Transverse colon (tissue), 4 donors: ENCODE data around the gene SERINC5. TPM values are rescaled to one million over a fixed set of nuclear protein-coding genes. Genes with fewer than 3 reads are reported as not detected.
A peak's percentile ranks its signal among the peaks of the same experiment; 100 is the strongest.

ENCODE experiments used
- DNase-seq: peaks from one replicate; pipeline ENCODE4 v3.0.0-alpha.2; 2019
- H3K27ac ChIP-seq, 4 donors: fragments of 200-600 bp; sonication (generic); 2 replicates each; pipeline ENCODE4 v1.5.1; 2016 to 2018; ENCODE audit warnings: inconsistent platforms in 4 of 4
- H3K27me3 ChIP-seq: fragments of 200-600 bp; sonication (generic); 2 replicates; pipeline ENCODE4 v1.5.1; 2017; ENCODE audit warnings: inconsistent platforms
- H3K36me3 ChIP-seq, 4 donors: fragments of 200-600 bp; sonication (generic); 2 replicates each; pipeline ENCODE4 v1.5.1; 2017 to 2019; ENCODE audit warnings: inconsistent platforms in 4 of 4
- H3K4me1 ChIP-seq, 4 donors: fragments of 200-600 bp; sonication (generic); 2 replicates each; pipeline ENCODE4 v1.5.1; 2017 to 2020; ENCODE audit warnings: inconsistent platforms in 4 of 4
- H3K4me3 ChIP-seq, 4 donors: fragments of 200-600 bp; sonication (generic); 1 replicate in 1 of 4; 2 replicates in 3 of 4; pipeline versions ENCODE4 v1.5.1 to v1.6.1; 2017 to 2019; ENCODE audit warnings: inconsistent platforms in 4 of 4
- H3K9me3 ChIP-seq, 2 donors: fragments of 200-600 bp; sonication (generic); 2 replicates each; pipeline ENCODE4 v1.5.1; 2017 to 2019; ENCODE audit warnings: inconsistent platforms in 2 of 2
- CTCF ChIP-seq, 5 experiments: fragments of 200-600 bp in 3 of 5; fragments of 450-650 bp in 2 of 5; sonication (generic) in 3 of 5; IDR thresholded peaks; 1 replicate in 2 of 5; 2 replicates in 3 of 5; pipeline ENCODE4 v1.5.1; 2016 to 2017; ENCODE audit warnings: antibody characterized with exemption in 5 of 5, inconsistent platforms in 3 of 5, mild to moderate bottlenecking in 2 of 5, moderate library complexity in 1 of 5
- EP300 ChIP-seq: sonication (generic); formaldehyde crosslinking; IDR thresholded peaks from one replicate; pipeline ENCODE4 v1.6.1; 2017; ENCODE audit warnings: antibody characterized with exemption, low read depth
- POLR2A ChIP-seq: fragments of 450-650 bp; IDR thresholded peaks from one replicate; pipeline ENCODE4 v1.6.1; 2016; ENCODE audit warnings: antibody characterized with exemption, mild to moderate bottlenecking, moderate library complexity
- POLR2AphosphoS5 ChIP-seq, 3 donors: sonication (generic); formaldehyde crosslinking; IDR thresholded peaks; one replicate each; pipeline ENCODE4 v1.6.1; 2016; ENCODE audit warnings: antibody characterized with exemption in 3 of 3
- WGBS, 2 donors: methylation state at CpG; one replicate each; pipeline ENCODE4 v1.1.5; 2018; ENCODE audit warnings: low coverage in 1 of 2; 5-methylcytosine and 5-hydroxymethylcytosine counted together
- in situ Hi-C, 4 donors: fragments of 200-750 bp; cut with MboI; loops; one replicate each; pipeline versions ENCODE4 v1.15.0 to v1.15.1; 2017; ENCODE audit warnings: low sequenced_read_pairs in 3 of 4, low pct_ligation_motif_present in 1 of 4, low pct_unique_long_range_greater_than_20kb in 1 of 4
- intact Hi-C: fragments of 100-400 bp; cut with DNase I; formaldehyde crosslinking; loops from one replicate; pipeline ENCODE4 v1.15.1; 2023; ENCODE audit warnings: low total_unique reads
- total RNA-seq, 4 donors: library from RNA; depleted of rRNA; stranded (reverse); fragments of >200 nt; gene quantifications; one replicate each; pipeline ENCODE4 v1.1.0, GENCODE V29; 2016

Gene SERINC5
- total RNA-seq, 4 donors from 2014 or later, result 40.6 to 90.4 (median 79.6) TPM

GRCh38 chr5:80212171-80212667 is 43.6 kb downstream of the SERINC5 start:
- Histone ChIP-seq H3K36me3 (no peaks in the 10 kb centered on the region), H3K27ac (peak overlapping the region; percentile 4 to 56 (median 31)), H3K4me3 (no peak overlapping the region), H3K9me3 (no peaks in the 10 kb centered on the region), H3K4me1 (peaks cover 8 to 53% (median 20%) of the 10 kb centered on the region in 4 donors), H3K27me3 (no peaks in the 10 kb centered on the region)
- TF ChIP-seq POLR2A, result no peak
- in situ Hi-C loops, result no loop called here
- intact Hi-C loops, result no loop called here
- DNase-seq, result no peak
- WGBS, 2 donors, result 25 to 48% methylated on average over 1 to 2 of the region's 2 CpGs

GRCh38 chr5:80211327-80211726 is 44.5 kb downstream of the SERINC5 start:
- H3K27ac ChIP-seq, result no peak overlapping the region
- in situ Hi-C loops, result no loop called here
- TF ChIP-seq POLR2AphosphoS5 (IDR thresholded peaks at IDR 0.05) (no peak), EP300 (no peak), POLR2A (no peak), CTCF (IDR thresholded peaks at IDR 0.05) (no peak)
- H3K9me3 ChIP-seq, result no peaks in the 10 kb centered on the region
- H3K36me3 ChIP-seq, result no peaks in the 10 kb centered on the region
- H3K4me1 ChIP-seq, result peaks cover 8 to 59% (median 20%) of the 10 kb centered on the region in 4 donors
- intact Hi-C loops, result no loop called here
- WGBS, 2 donors, result 83% methylated on average over 3 to 4 of the region's 4 CpGs
- no peak for DNase-seq
- H3K27me3 ChIP-seq, result no peaks in the 10 kb centered on the region
- no peak overlapping the region for H3K4me3 ChIP-seq

GRCh38 chr5:80210014-80210413 is 45.8 kb downstream of the SERINC5 start:
- no peaks in the 10 kb centered on the region for H3K27me3 ChIP-seq
- H3K4me1 ChIP-seq, result peaks cover 9 to 62% (median 28%) of the 10 kb centered on the region in 4 donors
- no peaks in the 10 kb centered on the region for H3K36me3 ChIP-seq
- WGBS, 2 donors, result 85 to 88% methylated on average over 5 to 6 of the region's 6 CpGs
- TF ChIP-seq POLR2AphosphoS5 (IDR thresholded peaks at IDR 0.05) (no peak), POLR2A (no peak), EP300 (no peak), CTCF (IDR thresholded peaks at IDR 0.05) (no peak)
- H3K9me3 ChIP-seq, result no peaks in the 10 kb centered on the region
- no peak overlapping the region for H3K27ac ChIP-seq
- intact Hi-C loops (no loop called here), in situ Hi-C loops (no loop called here)
- no peak overlapping the region for H3K4me3 ChIP-seq
- no peak for DNase-seq

GRCh38 chr5:80208381-80208780 is 47.5 kb downstream of the SERINC5 start:
- TF ChIP-seq CTCF (IDR thresholded peaks at IDR 0.05) (no peak), POLR2A (no peak), POLR2AphosphoS5 (IDR thresholded peaks at IDR 0.05) (no peak), EP300 (no peak)
- Histone ChIP-seq H3K27ac (no peak overlapping the region), H3K36me3 (no peaks in the 10 kb centered on the region), H3K4me3 (no peak overlapping the region), H3K27me3 (no peaks in the 10 kb centered on the region), H3K4me1 (peaks cover 9 to 59% (median 26%) of the 10 kb centered on the region in 4 donors), H3K9me3 (no peaks in the 10 kb centered on the region)
- DNase-seq, result no peak
- in situ Hi-C loops, result no loop called here
- 66 to 72% methylated on average over 4 of the region's 4 CpGs for WGBS, 2 donors
- intact Hi-C loops, result no loop called here

- intact Hi-C loops, result no loop called here
- no peaks in the 10 kb centered on the region for H3K36me3 ChIP-seq
- H3K4me1 ChIP-seq, result peaks cover 9 to 53% (median 22%) of the 10 kb centered on the region in 4 donors
- DNase-seq, result no peak
- in situ Hi-C loops, result no loop called here
- TF ChIP-seq EP300 (no peak), CTCF (IDR thresholded peaks at IDR 0.05) (no peak), POLR2A (no peak), POLR2AphosphoS5 (IDR thresholded peaks at IDR 0.05) (no peak)
- H3K27me3 ChIP-seq, result no peaks in the 10 kb centered on the region
- no peak overlapping the region for H3K4me3 ChIP-seq
- no peaks in the 10 kb centered on the region for H3K9me3 ChIP-seq
- WGBS, 2 donors, result 70 to 77% methylated on average over 4 of the region's 4 CpGs
- no peak overlapping the region for H3K27ac ChIP-seq
Observed at GRCh38 chr5:80207832-80208231, 48.0 kb downstream of the SERINC5 start.
